ENCODE measurements around the gene ZNF516. TPM values are rescaled to one million over a fixed set of nuclear protein-coding genes. Genes with fewer than 3 reads are reported as not detected.

Gene ZNF516
- total RNA-seq, 1 experiment from 2014 or later = 22.6 TPM

DNA sequence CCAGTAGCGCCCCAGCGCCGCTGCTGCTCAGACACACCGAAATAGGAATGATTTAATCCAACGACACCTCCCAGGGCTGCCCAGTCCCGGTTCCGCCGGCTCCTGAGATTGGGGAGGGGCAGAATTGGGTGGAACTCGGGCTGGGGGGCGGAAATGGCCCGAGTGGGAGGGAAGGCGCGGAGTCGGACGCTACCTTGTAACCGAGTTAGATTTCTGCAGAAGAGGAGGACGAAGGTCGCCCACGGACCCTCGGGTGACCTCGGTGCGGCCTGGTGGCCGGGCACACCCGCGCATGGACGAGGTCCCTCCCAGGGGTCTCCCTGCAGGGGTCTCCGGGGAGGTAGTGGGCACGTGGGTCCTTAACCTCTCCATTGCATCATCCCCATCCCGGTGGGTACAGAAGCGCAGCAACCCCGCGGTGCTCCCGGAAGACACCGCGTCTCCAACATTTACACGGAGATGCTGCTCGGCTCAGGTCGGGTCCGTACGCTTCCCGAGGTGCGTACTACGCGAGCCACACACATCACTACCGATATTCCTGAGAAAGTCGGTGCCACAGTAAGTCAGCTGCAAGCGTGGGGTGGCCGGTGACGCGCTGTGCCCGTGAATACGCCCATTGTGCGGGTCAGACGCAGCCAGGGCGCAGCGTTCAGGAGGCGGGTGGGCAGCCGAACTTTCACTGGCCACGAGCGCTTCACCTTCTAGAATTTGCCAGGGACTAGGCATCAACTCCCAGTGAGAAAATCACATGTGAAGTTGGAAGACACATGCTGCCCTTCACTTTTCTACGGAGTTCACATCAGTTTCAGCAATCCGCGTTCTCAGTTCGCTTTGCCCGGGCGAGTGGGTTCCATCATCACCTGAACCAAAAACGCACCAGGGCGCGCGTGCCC, 3.0 kb downstream of the ZNF516 start:
- DNase-seq = peak; percentile 62
- Histone ChIP-seq H2BK12ac (ENCODE audit: insufficient read length, low read depth, low read length) (no peak overlapping the region), H3K27me3 (ENCODE audit: insufficient read depth, low read length) (peaks cover 5% of the 10 kb centered on the region; the same call in 1 of the 2 replicates), H3K23me2 (ENCODE audit: insufficient read length, low read depth, low read length, poor library complexity, severe bottlenecking) (peaks cover 37% of the 10 kb centered on the region), H3K23ac (ENCODE audit: insufficient read length, low read depth, low read length) (no peak overlapping the region), H3K4ac (ENCODE audit: low read depth, low read length) (no peak overlapping the region), H3K9ac (ENCODE audit: extremely low read depth, insufficient read length, low read length) (peak overlapping the region; percentile 2), H3K56ac (ENCODE audit: insufficient read length, low read depth, low read length) (no peak overlapping the region), H3K18ac (ENCODE audit: insufficient read length, low read depth, low read length) (peak overlapping the region; percentile 49), H2BK5ac (ENCODE audit: insufficient read length, low read length) (no peak overlapping the region), H3K14ac (ENCODE audit: insufficient read depth, low read length) (peak overlapping the region; percentile 51; the same call in 1 of the 2 replicates), H3K4me1 (ENCODE audit: insufficient read depth, low read length) (peaks cover 8% of the 10 kb centered on the region), H2BK20ac (ENCODE audit: low read depth, low read length, poor library complexity, severe bottlenecking) (no peak overlapping the region), H4K8ac (replicated peaks; ENCODE audit: insufficient read length, low read depth, low read length) (no peak overlapping the region), H4K5ac (ENCODE audit: insufficient read length, low read depth, low read length) (no peak overlapping the region), H2AK5ac (ENCODE audit: insufficient read length, low read length) (no peak overlapping the region), H3K27ac (ENCODE audit: insufficient read length, low read depth, low read length) (no peak overlapping the region), H3K4me2 (ENCODE audit: insufficient read depth, insufficient read length, low read length) (peak overlapping the region; percentile 79), H4K20me1 (ENCODE audit: control insufficient read depth, insufficient read depth, insufficient read length) (no peaks in the 10 kb centered on the region), H3K79me2 (ENCODE audit: insufficient read depth, low read length) (no peaks in the 10 kb centered on the region), H3K9me3 (ENCODE audit: control insufficient read depth, low read depth, low read length) (no peaks in the 10 kb centered on the region), H4K91ac (ENCODE audit: insufficient read length, low read depth, low read length) (no peak overlapping the region), H2BK15ac (ENCODE audit: low read depth, low read length) (no peak overlapping the region), H2AFZ (ENCODE audit: low read length) (no peak overlapping the region), H2BK120ac (ENCODE audit: low read depth, low read length, poor library complexity, severe bottlenecking) (no peak overlapping the region), H3T11ph (ENCODE audit: low read length) (no peak overlapping the region), H3K79me1 (ENCODE audit: insufficient read depth, low read depth, low read length, poor library complexity, severe bottlenecking) (no peaks in the 10 kb centered on the region)
- H3K27ac Mint-ChIP-seq = peak overlapping the region in 2 of 3 experiments; percentile 95 to 96; a peak in 5 of 7 replicates
- WGBS (ENCODE audit: extremely low coverage, insufficient read length, low lambda C conversion rate) = no CpG with 5 or more reads among the region's 70 CpGs
- TF ChIP-seq, protein P1, sequence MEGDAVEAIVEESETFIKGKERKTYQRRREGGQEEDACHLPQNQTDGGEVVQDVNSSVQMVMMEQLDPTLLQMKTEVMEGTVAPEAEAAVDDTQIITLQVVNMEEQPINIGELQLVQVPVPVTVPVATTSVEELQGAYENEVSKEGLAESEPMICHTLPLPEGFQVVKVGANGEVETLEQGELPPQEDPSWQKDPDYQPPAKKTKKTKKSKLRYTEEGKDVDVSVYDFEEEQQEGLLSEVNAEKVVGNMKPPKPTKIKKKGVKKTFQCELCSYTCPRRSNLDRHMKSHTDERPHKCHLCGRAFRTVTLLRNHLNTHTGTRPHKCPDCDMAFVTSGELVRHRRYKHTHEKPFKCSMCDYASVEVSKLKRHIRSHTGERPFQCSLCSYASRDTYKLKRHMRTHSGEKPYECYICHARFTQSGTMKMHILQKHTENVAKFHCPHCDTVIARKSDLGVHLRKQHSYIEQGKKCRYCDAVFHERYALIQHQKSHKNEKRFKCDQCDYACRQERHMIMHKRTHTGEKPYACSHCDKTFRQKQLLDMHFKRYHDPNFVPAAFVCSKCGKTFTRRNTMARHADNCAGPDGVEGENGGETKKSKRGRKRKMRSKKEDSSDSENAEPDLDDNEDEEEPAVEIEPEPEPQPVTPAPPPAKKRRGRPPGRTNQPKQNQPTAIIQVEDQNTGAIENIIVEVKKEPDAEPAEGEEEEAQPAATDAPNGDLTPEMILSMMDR (conservative IDR thresholded peaks at IDR 0.05) = no peak
- peaks cover 54% of the 10 kb centered on the region for H3K27me3 Mint-ChIP-seq (ENCODE audit: low read depth)
- peak overlapping the region; percentile 79 to 84 for H3K4me3 Mint-ChIP-seq
- no peaks in the 10 kb centered on the region; a peak in 1 of 5 replicates for H3K9me3 Mint-ChIP-seq
- H3K4me1 Mint-ChIP-seq = peaks cover 44 to 47% of the 10 kb centered on the region in 2 experiments
- no peaks in the 10 kb centered on the region for H3K36me3 Mint-ChIP-seq (ENCODE audit: insufficient read depth in 1 of 3, low read depth in 3 of 3)

All from H9 (cell line).